ENCODE data around the gene KLK15.

The KLK15 gene

GRCh38 chr19:50780753-50781435 is 52.5 kb downstream of the KLK15 start:
- POLR2A ChIA-PET, result interaction anchor here (2.5 kb wide), 1 partner anchor 56 kb away, joined by 12 read pairs; no protein-coding TSS in a partner anchor
- TF ChIP-seq L3MBTL2 (conservative IDR thresholded peaks at IDR 0.05), result no peak
- TF ChIP-seq FOXM1 (IDR thresholded peaks at IDR 0.05; ENCODE audit: borderline replicate concordance), result no peak
- TF ChIP-seq ARNT (IDR thresholded peaks at IDR 0.05), result no peak
- no peak for TF ChIP-seq HDGF (IDR thresholded peaks at IDR 0.05; ENCODE audit: borderline replicate concordance)
- no peak for TF ChIP-seq SP1 (IDR thresholded peaks at IDR 0.05)
- TF ChIP-seq PKNOX1 (IDR thresholded peaks at IDR 0.05), result no peak
- no peak for TF ChIP-seq TARDBP (IDR thresholded peaks at IDR 0.05)
- TF ChIP-seq FOXA1 (IDR thresholded peaks at IDR 0.05), result no peak
- no peak for TF ChIP-seq ZNF384 (IDR thresholded peaks at IDR 0.05)
- no peak for TF ChIP-seq BHLHE40 (IDR thresholded peaks at IDR 0.05; ENCODE audit: borderline replicate concordance)
- TF ChIP-seq CTBP1 (IDR thresholded peaks at IDR 0.05; ENCODE audit: borderline replicate concordance), result no peak
- TF ChIP-seq ELF4 (IDR thresholded peaks at IDR 0.05), result no peak
- no peak for TF ChIP-seq SUZ12 (IDR thresholded peaks at IDR 0.05)
- no peak for TF ChIP-seq NFRKB (IDR thresholded peaks at IDR 0.05)
- no peak for TF ChIP-seq FOXK2 (IDR thresholded peaks at IDR 0.05)
- no peak for TF ChIP-seq LEF1 (IDR thresholded peaks at IDR 0.05; ENCODE audit: borderline replicate concordance)
- CTCF ChIA-PET, result interaction anchor here (0.7 to 2.4 kb wide), 6 partner anchors 31 to 111 kb away, joined by 3 to 12 read pairs (median 4); no protein-coding TSS in a partner anchor
- DNase-seq (ENCODE audit: extremely low spot score), result no peak

GRCh38 chr19:50779504-50780457 is 53.6 kb downstream of the KLK15 start:
- POLR2A ChIA-PET, result interaction anchor here (0.8 to 2.5 kb wide), 5 partner anchors 20 to 74 kb away, joined by 3 to 12 read pairs (median 3); no protein-coding TSS in a partner anchor
- no peak for DNase-seq (ENCODE audit: extremely low spot score)
- CTCF ChIA-PET, result interaction anchor here (0.8 to 2.4 kb wide), 6 partner anchors 17 to 224 kb away, joined by 3 to 12 read pairs (median 4); no protein-coding TSS in a partner anchor
- TF ChIP-seq FOXK2 (IDR thresholded peaks at IDR 0.05) (no peak), SP1 (IDR thresholded peaks at IDR 0.05) (no peak), HDGF (IDR thresholded peaks at IDR 0.05; ENCODE audit: borderline replicate concordance) (no peak), PKNOX1 (IDR thresholded peaks at IDR 0.05) (no peak), L3MBTL2 (conservative IDR thresholded peaks at IDR 0.05) (no peak), LEF1 (IDR thresholded peaks at IDR 0.05; ENCODE audit: borderline replicate concordance) (no peak), FOXM1 (IDR thresholded peaks at IDR 0.05; ENCODE audit: borderline replicate concordance) (no peak), CTBP1 (IDR thresholded peaks at IDR 0.05; ENCODE audit: borderline replicate concordance) (no peak), TARDBP (IDR thresholded peaks at IDR 0.05) (no peak), FOXA1 (IDR thresholded peaks at IDR 0.05) (no peak), ZNF384 (IDR thresholded peaks at IDR 0.05) (no peak), SUZ12 (IDR thresholded peaks at IDR 0.05) (no peak), ARNT (IDR thresholded peaks at IDR 0.05) (no peak), BHLHE40 (IDR thresholded peaks at IDR 0.05; ENCODE audit: borderline replicate concordance) (no peak), ELF4 (IDR thresholded peaks at IDR 0.05) (no peak), NFRKB (IDR thresholded peaks at IDR 0.05) (no peak)

GRCh38 chr19:50778906-50779430 is 54.4 kb downstream of the KLK15 start:
- TF ChIP-seq BHLHE40 (IDR thresholded peaks at IDR 0.05; ENCODE audit: borderline replicate concordance) (no peak), SUZ12 (IDR thresholded peaks at IDR 0.05) (no peak), FOXK2 (IDR thresholded peaks at IDR 0.05) (no peak), HDGF (IDR thresholded peaks at IDR 0.05; ENCODE audit: borderline replicate concordance) (no peak), FOXA1 (IDR thresholded peaks at IDR 0.05) (no peak), ARNT (IDR thresholded peaks at IDR 0.05) (no peak), PKNOX1 (IDR thresholded peaks at IDR 0.05) (no peak), TARDBP (IDR thresholded peaks at IDR 0.05) (no peak), ZNF384 (IDR thresholded peaks at IDR 0.05) (no peak), ELF4 (IDR thresholded peaks at IDR 0.05) (no peak), SP1 (IDR thresholded peaks at IDR 0.05) (no peak), NFRKB (IDR thresholded peaks at IDR 0.05) (no peak), LEF1 (IDR thresholded peaks at IDR 0.05; ENCODE audit: borderline replicate concordance) (no peak), FOXM1 (IDR thresholded peaks at IDR 0.05; ENCODE audit: borderline replicate concordance) (no peak), CTBP1 (IDR thresholded peaks at IDR 0.05; ENCODE audit: borderline replicate concordance) (no peak), L3MBTL2 (conservative IDR thresholded peaks at IDR 0.05) (no peak)
- no peak for DNase-seq (ENCODE audit: extremely low spot score)
- ChIA-PET CTCF (interaction anchor here (0.8 to 2.4 kb wide), 5 partner anchors 18 to 223 kb away, joined by 3 to 12 read pairs (median 4); no protein-coding TSS in a partner anchor), POLR2A (interaction anchor here (0.8 to 2.5 kb wide), 6 partner anchors 19 to 74 kb away, joined by 3 to 12 read pairs (median 3); no protein-coding TSS in a partner anchor)

GRCh38 chr19:50777830-50778303 is 55.5 kb downstream of the KLK15 start:
- no peak for TF ChIP-seq FOXK2 (IDR thresholded peaks at IDR 0.05)
- ChIA-PET POLR2A (interaction anchor here (1.0 kb wide), 1 partner anchor 26 kb away, joined by 3 read pairs; no protein-coding TSS in a partner anchor), CTCF (interaction anchor here (0.6 to 0.8 kb wide), 2 partner anchors 54 to 402 kb away, joined by 3 to 6 read pairs; partner anchors contain the start of gene NR1H2)
- no peak for DNase-seq (ENCODE audit: extremely low spot score)

All from HEK293T (cell line).